OCI-LY3 (cell line): ENCODE results near the gene BCL6.

Experiments
- CTCF ChIP-seq: fragments of 200-600, 300-600 bp; sonication (generic); IDR thresholded peaks from 2 replicates; pipeline ENCODE4 v1.5.1; 2014; ENCODE audit warnings: antibody characterized with exemption, low read length, low read depth
- EZH2phosphoT487 ChIP-seq: fragments of 200-600 bp; shearing (Covaris generic); IDR thresholded peaks from 2 replicates; pipeline ENCODE4 v1.6.1; 2018; ENCODE audit warnings: antibody characterized with exemption, mixed run types, low read depth

- no peak for TF ChIP-seq CTCF
- no peak for TF ChIP-seq EZH2phosphoT487
Measured at GRCh38 chr3:187700249-187700648, 45.0 kb downstream of the BCL6 start.
